Hepatocyte (in vitro differentiated cells): Measurements from ENCODE around the gene LRFN4.

ENCODE experiments used
- EZH2 ChIP-seq: fragments of 200-600 bp; sonication (generic); IDR thresholded peaks from 2 replicates; pipeline ENCODE4 v1.6.1; 2016; ENCODE audit warnings: antibody characterized with exemption, mild to moderate bottlenecking, borderline replicate concordance
- EZH2phosphoT487 ChIP-seq: fragments of 200-600 bp; sonication (generic); IDR thresholded peaks from one replicate; pipeline ENCODE4 v1.6.1; 2018; ENCODE audit warnings: antibody characterized with exemption, mild to moderate bottlenecking, low read depth, moderate library complexity; ENCODE audit not compliant: unreplicated experiment, severe bottlenecking
- TF ChIP-seq, protein P1 (sequence below): fragments of 200-600 bp; sonication (generic); IDR thresholded peaks from 2 replicates; pipeline ENCODE4 v1.5.1; 2016; ENCODE audit warnings: antibody characterized with exemption, mild to moderate bottlenecking; ENCODE audit not compliant: poor library complexity

DNA sequence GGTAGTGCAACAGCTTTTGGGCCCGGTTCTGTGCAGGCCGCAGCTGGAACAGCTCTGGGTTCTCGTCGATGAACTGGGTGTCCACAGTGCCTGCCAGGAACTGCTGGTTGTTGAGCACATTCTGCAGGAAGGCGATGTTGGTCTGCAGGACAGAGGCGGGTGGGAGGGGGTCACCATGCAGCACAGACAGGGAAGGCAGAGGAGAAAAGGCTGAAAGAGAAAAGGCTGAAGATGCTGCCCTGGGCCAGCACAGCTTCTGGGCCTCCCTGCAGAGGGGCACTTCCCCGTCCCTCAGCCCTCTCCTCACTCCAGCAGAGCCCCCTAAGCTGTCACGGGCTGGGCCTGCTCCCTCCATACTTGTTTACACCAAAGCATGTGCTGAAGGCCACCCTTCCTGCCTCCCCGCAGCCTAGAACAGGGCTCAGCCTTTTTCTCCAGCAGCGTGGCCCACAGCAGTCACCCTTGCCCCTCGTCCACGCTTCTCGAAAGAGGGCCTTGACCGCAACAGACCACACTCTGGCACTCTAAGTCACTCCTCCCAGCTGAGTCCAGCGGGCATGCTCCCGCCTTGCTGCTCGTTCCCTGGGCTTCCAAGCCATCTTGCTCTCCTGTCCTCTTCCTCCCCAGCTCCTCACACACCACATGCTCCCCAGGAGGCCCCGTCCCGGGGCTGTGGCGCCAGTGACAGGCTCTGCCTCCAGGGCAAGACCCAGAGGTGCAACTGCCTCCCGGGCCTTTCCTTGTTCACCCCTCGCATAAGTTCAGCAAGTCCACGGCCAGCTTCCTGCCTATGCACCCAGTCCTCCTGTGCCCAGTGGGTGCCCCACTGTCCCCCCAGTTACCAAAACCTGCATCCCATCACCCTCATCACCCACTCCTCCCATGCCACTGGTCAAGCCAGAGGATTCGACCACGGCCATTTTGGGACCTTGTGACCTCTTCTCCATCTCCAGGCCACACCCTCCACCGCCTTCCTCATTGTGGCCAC lies 3.3 kb upstream of the LRFN4 start:
- TF ChIP-seq, protein P1, sequence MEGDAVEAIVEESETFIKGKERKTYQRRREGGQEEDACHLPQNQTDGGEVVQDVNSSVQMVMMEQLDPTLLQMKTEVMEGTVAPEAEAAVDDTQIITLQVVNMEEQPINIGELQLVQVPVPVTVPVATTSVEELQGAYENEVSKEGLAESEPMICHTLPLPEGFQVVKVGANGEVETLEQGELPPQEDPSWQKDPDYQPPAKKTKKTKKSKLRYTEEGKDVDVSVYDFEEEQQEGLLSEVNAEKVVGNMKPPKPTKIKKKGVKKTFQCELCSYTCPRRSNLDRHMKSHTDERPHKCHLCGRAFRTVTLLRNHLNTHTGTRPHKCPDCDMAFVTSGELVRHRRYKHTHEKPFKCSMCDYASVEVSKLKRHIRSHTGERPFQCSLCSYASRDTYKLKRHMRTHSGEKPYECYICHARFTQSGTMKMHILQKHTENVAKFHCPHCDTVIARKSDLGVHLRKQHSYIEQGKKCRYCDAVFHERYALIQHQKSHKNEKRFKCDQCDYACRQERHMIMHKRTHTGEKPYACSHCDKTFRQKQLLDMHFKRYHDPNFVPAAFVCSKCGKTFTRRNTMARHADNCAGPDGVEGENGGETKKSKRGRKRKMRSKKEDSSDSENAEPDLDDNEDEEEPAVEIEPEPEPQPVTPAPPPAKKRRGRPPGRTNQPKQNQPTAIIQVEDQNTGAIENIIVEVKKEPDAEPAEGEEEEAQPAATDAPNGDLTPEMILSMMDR = no peak
- TF ChIP-seq EZH2 (no peak), EZH2phosphoT487 (no peak)
